GM12878 (cell line): ENCODE data around the gene TRPT1. TPM values are rescaled to one million over a fixed set of nuclear protein-coding genes. Genes with fewer than 3 reads are reported as not detected.

Source experiments
- ATAC-seq: fragments of 200-7000 bp; cut with Tn5 transposase; 3 replicates; pipeline ENCODE4 v1.9.1; 2020; ENCODE audit warnings: mild to moderate bottlenecking, moderate library complexity
- BruUV-seq: library from RNA; stranded (reverse); fragments of 400-500 nt; replicated peaks from 2 replicates; lab custom pipeline; 2021; lab: Mats Ljungman, UMichigan
- CTCF ChIA-PET: fragments of 300-600 bp; sonication (Branson Sonifier 250); formaldehyde crosslinking; extraction: SDS; loops from one replicate; lab custom pipeline; 2021; ENCODE audit warnings: inconsistent platforms; lab: Yijun Ruan, JAX
- POLR2A ChIA-PET: fragments of 350-600 bp; formaldehyde crosslinking; extraction: SDS; loops from one replicate; lab custom pipeline; 2021; ENCODE audit warnings: inconsistent platforms; lab: Charles Lee
- RAD21 ChIA-PET: fragments of 300-600 bp; sonication (Branson Sonifier 250); formaldehyde crosslinking; loops from one replicate; lab custom pipeline; 2023; ENCODE audit warnings: antibody characterized with exemption; ENCODE audit not compliant: unreplicated experiment; lab: Charles Lee
- SMC1A ChIA-PET: fragments of 300-600 bp; sonication (Branson Sonifier 250); formaldehyde crosslinking; loops from one replicate; lab custom pipeline; 2023; ENCODE audit not compliant: unreplicated experiment, uncharacterized antibody; lab: Charles Lee
- DNase-seq: peaks from one replicate; pipeline ENCODE4 v3.0.0-alpha.2; 2011; ENCODE audit warnings: low read depth, low spot score
- FAIRE-seq: peaks from 3 replicates; lab custom pipeline; 2011; peaks lifted over from hg19 to GRCh38; lab: Jason Lieb, UNC
- H2AFZ ChIP-seq: 2 replicates; pipeline ENCODE4 v1.6.0; 2011; ENCODE audit warnings: low read depth, low read length, control low read depth; ENCODE audit not compliant: control insufficient read depth
- H3K27ac ChIP-seq: 2 replicates; pipeline ENCODE4 v1.5.1; 2011; ENCODE audit warnings: control low read depth; ENCODE audit not compliant: control insufficient read depth, insufficient read depth
- H3K27me3 ChIP-seq, 2 experiments: replicated peaks in 1 of 2; 2 replicates each; pipeline versions ENCODE4 v1.6.0 to v1.6.1; 2011; ENCODE audit warnings: low read length in 1 of 2; ENCODE audit not compliant: control insufficient read depth in 2 of 2, insufficient read depth in 2 of 2
- H3K36me3 ChIP-seq, 2 experiments: 2 replicates each; pipeline ENCODE4 v1.5.1; 2011; ENCODE audit warnings: low read length in 1 of 2; ENCODE audit not compliant: control insufficient read depth in 2 of 2, insufficient read depth in 2 of 2
- H3K4me1 ChIP-seq: 2 replicates; pipeline ENCODE4 v1.6.1; 2011; ENCODE audit warnings: mild to moderate bottlenecking, low read length, moderate library complexity, mixed read lengths; ENCODE audit not compliant: control insufficient read depth, insufficient read depth
- H3K4me2 ChIP-seq: 2 replicates; pipeline ENCODE4 v1.6.0; 2011; ENCODE audit warnings: control low read depth; ENCODE audit not compliant: control insufficient read depth, insufficient read depth
- H3K4me3 ChIP-seq: fragments of 200-600 bp; sonication (generic); 2 replicates; pipeline ENCODE4 v1.5.1; 2016
- H3K79me2 ChIP-seq: 2 replicates; pipeline ENCODE4 v1.6.0; 2011; ENCODE audit warnings: low read length; ENCODE audit not compliant: control insufficient read depth, insufficient read depth
- H3K9ac ChIP-seq: 2 replicates; pipeline ENCODE4 v1.8.0; 2011; ENCODE audit warnings: low read length, control low read depth, mixed read lengths; ENCODE audit not compliant: control insufficient read depth, insufficient read depth
- H3K9me3 ChIP-seq: replicated peaks from 3 replicates; pipeline ENCODE4 v1.5.1; 2011; ENCODE audit warnings: mild to moderate bottlenecking, low read length; ENCODE audit not compliant: control insufficient read depth, insufficient read depth
- H4K20me1 ChIP-seq: 2 replicates; pipeline ENCODE4 v1.6.0; 2011; ENCODE audit not compliant: control insufficient read depth, insufficient read depth
- BRCA1 ChIP-seq: IDR thresholded peaks from 2 replicates; pipeline ENCODE4 v1.6.1; 2011; ENCODE audit warnings: low read depth, low read length, improper control_type of control experiment
- EED ChIP-seq: sonication (generic); IDR thresholded peaks from 2 replicates; pipeline ENCODE4 v1.6.1; 2016; ENCODE audit warnings: antibody characterized with exemption, low read depth
- IRF3 ChIP-seq: fragments of 450-650 bp; IDR thresholded peaks from 2 replicates; pipeline ENCODE4 v1.6.1; 2014; ENCODE audit warnings: mild to moderate bottlenecking
- NR2C1 ChIP-seq: fragments of 450-650 bp; IDR thresholded peaks from 2 replicates; pipeline ENCODE4 v1.6.1; 2017; ENCODE audit warnings: antibody characterized with exemption, mild to moderate bottlenecking, moderate library complexity
- POLR2AphosphoS2 ChIP-seq: IDR thresholded peaks from 2 replicates; pipeline ENCODE4 v1.6.1; 2011; ENCODE audit warnings: low read depth, mild to moderate bottlenecking, low read length, improper control_type of control experiment, moderate library complexity
- PRDM15 ChIP-seq: fragments of 450-650 bp; formaldehyde crosslinking; IDR thresholded peaks from 2 replicates; pipeline ENCODE4 v1.4.0; 2020; ENCODE audit warnings: mild to moderate bottlenecking, moderate library complexity
- SIN3A ChIP-seq: IDR thresholded peaks from 2 replicates; pipeline ENCODE4 v1.6.1; 2012; ENCODE audit warnings: low read depth, low read length, improper control_type of control experiment
- SMC3 ChIP-seq: IDR thresholded peaks from 2 replicates; pipeline ENCODE4 v1.6.1; 2011; ENCODE audit warnings: low read length, improper control_type of control experiment, borderline replicate concordance
- SP1 ChIP-seq: IDR thresholded peaks from one replicate; pipeline ENCODE4 v1.6.1; 2011; ENCODE audit warnings: low read depth, low read length
- YY1 ChIP-seq: IDR thresholded peaks from 2 replicates; pipeline ENCODE4 v1.6.1; 2011; ENCODE audit warnings: low read depth, mild to moderate bottlenecking, low read length
- WGBS: methylation state at CpG from one replicate; pipeline ENCODE4 v1.1.6; 2016; ENCODE audit warnings: low lambda C conversion rate; ENCODE audit not compliant: insufficient replicate concordance, insufficient coverage; ENCODE audit errors: missing lambda C conversion rate; 5-methylcytosine and 5-hydroxymethylcytosine counted together
- in situ Hi-C: fragments of 300-500 bp; cut with MboI; formaldehyde crosslinking; loops from 9 replicates; pipeline ENCODE4 v1.14.3; 2018; ENCODE audit warnings: mixed read lengths
- intact Hi-C: fragments of 100-400 bp; cut with micrococcal nuclease; formaldehyde crosslinking; loops from one replicate; pipeline ENCODE4 v1.14.2; 2022; ENCODE audit not compliant: unreplicated experiment
- polyA plus RNA-seq, 11 experiments: library from polyadenylated mRNA; depleted of rRNA in 4 of 11; unstranded in 6 of 11; stranded (reverse) in 5 of 11; fragments of >200 nt; fragmentation: Nextera tagmentation in 4 of 11; fragmentation: Illumina TruSeq in 1 of 11; extraction: Ambion mirVana in 4 of 11; extraction: Trizol in 1 of 11; gene quantifications; 1 replicate in 1 of 11; 2 replicates in 10 of 11; pipeline versions ENCODE4 v1.2.1 to v1.2.3, GENCODE V29; 2011 to 2016; ENCODE audit warnings: inconsistent platforms in 2 of 11, missing spikeins in 2 of 11, low read depth in 1 of 11
- total RNA-seq, 4 experiments: library from RNA; depleted of rRNA in 3 of 4; stranded (reverse); fragments of >200 nt in 3 of 4; fragmentation: Illumina TruSeq in 1 of 4; extraction: Trizol in 1 of 4; gene quantifications; 2 replicates each; pipeline versions ENCODE4 v1.2.1 to v1.2.3, GENCODE V29; 2013 to 2021
- TF ChIP-seq, protein P1 (sequence below): fragments of 450-650 bp; IDR thresholded peaks from 2 replicates; pipeline ENCODE4 v1.6.1; 2016; ENCODE audit warnings: mild to moderate bottlenecking
- TF ChIP-seq, protein P2 (sequence below): fragments of 450-650 bp; IDR thresholded peaks from 2 replicates; pipeline ENCODE4 v1.6.1; 2017; ENCODE audit warnings: mild to moderate bottlenecking

The TRPT1 gene
- total and polyA plus RNA-seq, 10 of the 15 experiments (the other 5 are each of a cell fraction or from before 2014, with no cell fraction given): 7.1 to 63.0 (median 31.4) TPM

GRCh38 chr11:64216879-64217278 is 9.1 kb downstream of the TRPT1 start:
- CTCF ChIA-PET: interaction anchor here (1.5 to 4.2 kb wide), 2 partner anchors 9 to 11 kb away, joined by 5 to 14 read pairs; partner anchors contain the start of gene FERMT3
- RAD21 ChIA-PET: interaction anchor here (0.8 to 1.2 kb wide), 2 partner anchors 10 kb away, joined by 3 read pairs; no protein-coding TSS in a partner anchor
- intact Hi-C loops (no loop called here), in situ Hi-C loops (no loop called here)
- SMC1A ChIA-PET: interaction anchor here (2.2 kb wide), 1 partner anchor 10 kb away, joined by 7 read pairs; the partner anchor contains the start of gene FERMT3
- peaks cover 21 to 24% of the 10 kb centered on the region in 2 experiments for H3K36me3 ChIP-seq
- no peaks in the 10 kb centered on the region; the same call in 1 of the 2 replicates for H3K4me1 ChIP-seq
- H4K20me1 ChIP-seq: no peaks in the 10 kb centered on the region
- DNase-seq (no peak), ATAC-seq (peak; percentile 25; the same call in 1 of the 3 replicates), FAIRE-seq (no peak)
- TF ChIP-seq, protein P1, sequence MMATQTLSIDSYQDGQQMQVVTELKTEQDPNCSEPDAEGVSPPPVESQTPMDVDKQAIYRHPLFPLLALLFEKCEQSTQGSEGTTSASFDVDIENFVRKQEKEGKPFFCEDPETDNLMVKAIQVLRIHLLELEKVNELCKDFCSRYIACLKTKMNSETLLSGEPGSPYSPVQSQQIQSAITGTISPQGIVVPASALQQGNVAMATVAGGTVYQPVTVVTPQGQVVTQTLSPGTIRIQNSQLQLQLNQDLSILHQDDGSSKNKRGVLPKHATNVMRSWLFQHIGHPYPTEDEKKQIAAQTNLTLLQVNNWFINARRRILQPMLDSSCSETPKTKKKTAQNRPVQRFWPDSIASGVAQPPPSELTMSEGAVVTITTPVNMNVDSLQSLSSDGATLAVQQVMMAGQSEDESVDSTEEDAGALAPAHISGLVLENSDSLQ: no peak
- TF ChIP-seq EED (no peak), NR2C1 (no peak), SIN3A (no peak), SMC3 (no peak), PRDM15 (no peak), IRF3 (no peak), SP1 (no peak), POLR2AphosphoS2 (no peak), YY1 (no peak), BRCA1 (no peak)
- TF ChIP-seq, protein P2, sequence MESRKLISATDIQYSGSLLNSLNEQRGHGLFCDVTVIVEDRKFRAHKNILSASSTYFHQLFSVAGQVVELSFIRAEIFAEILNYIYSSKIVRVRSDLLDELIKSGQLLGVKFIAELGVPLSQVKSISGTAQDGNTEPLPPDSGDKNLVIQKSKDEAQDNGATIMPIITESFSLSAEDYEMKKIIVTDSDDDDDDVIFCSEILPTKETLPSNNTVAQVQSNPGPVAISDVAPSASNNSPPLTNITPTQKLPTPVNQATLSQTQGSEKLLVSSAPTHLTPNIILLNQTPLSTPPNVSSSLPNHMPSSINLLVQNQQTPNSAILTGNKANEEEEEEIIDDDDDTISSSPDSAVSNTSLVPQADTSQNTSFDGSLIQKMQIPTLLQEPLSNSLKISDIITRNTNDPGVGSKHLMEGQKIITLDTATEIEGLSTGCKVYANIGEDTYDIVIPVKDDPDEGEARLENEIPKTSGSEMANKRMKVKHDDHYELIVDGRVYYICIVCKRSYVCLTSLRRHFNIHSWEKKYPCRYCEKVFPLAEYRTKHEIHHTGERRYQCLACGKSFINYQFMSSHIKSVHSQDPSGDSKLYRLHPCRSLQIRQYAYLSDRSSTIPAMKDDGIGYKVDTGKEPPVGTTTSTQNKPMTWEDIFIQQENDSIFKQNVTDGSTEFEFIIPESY: no peak
- POLR2A ChIA-PET: interaction anchor here (0.6 to 3.3 kb wide), 6 partner anchors 10 to 110 kb away, joined by 3 to 21 read pairs (median 5); partner anchors contain the start of genes FERMT3, NUDT22 and TRPT1
- H3K4me2 ChIP-seq: no peak overlapping the region
- H3K27me3 ChIP-seq: no peaks in the 10 kb centered on the region
- H2AFZ ChIP-seq: no peak overlapping the region
- H3K79me2 ChIP-seq: no peaks in the 10 kb centered on the region
- H3K9ac ChIP-seq: no peak overlapping the region
- no peak overlapping the region for H3K4me3 ChIP-seq
- BruUV-seq: no TSS peak
- WGBS: 85% methylated on average over 6 of the region's 6 CpGs
- no peaks in the 10 kb centered on the region for H3K9me3 ChIP-seq
- no peak overlapping the region for H3K27ac ChIP-seq
